Neural progenitor cell (in vitro differentiated cells): ENCODE data around the gene POR.
A peak's percentile ranks its signal among the peaks of the same experiment; 100 is the strongest.

Experiments used
- EZH2 ChIP-seq: fragments of 200-600 bp; sonication (generic); IDR thresholded peaks from 2 replicates; pipeline ENCODE4 v1.6.1; 2017; ENCODE audit warnings: antibody characterized with exemption, mild to moderate bottlenecking, moderate library complexity
- EZH2phosphoT487 ChIP-seq: fragments of 200-600 bp; sonication (generic); IDR thresholded peaks from 2 replicates; pipeline ENCODE4 v1.6.1; 2017; ENCODE audit warnings: antibody characterized with exemption
- TF ChIP-seq, protein P1 (sequence below): fragments of 200-600 bp; sonication (generic); IDR thresholded peaks from 2 replicates; pipeline ENCODE4 v1.5.1; 2017; ENCODE audit warnings: antibody characterized with exemption, mild to moderate bottlenecking

DNA sequence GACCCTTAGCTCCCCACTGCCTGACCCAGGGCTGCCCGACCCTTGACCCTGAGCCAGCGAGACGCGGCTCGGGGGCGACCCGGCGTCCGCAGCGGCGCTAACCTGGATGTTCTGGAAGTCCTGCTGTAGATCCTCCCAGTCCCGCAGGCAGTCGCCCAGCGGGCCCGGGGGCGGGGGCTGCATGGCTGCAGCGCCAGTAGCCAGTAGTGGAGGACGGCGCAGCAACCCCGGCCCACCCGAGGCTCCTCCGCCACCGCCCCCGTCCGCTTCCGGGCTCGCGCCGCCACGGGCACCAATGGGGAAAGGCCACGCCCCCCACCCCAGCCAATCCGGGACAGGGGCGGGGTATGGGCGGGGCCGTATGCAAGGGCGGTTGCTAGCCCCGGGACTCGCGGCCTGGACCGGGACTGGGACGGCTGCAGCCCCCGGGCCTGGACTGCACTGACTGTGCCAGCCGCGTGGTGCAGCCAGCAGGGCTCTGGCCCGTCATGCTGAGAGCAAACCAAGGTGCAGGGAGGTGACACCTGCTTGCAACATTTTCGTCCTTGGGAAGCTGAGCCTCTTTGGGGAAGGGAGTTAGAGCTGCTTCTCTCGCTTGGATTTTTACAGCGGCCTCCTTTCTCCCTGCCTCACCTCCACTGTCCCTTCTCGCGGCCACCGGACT lies 79.6 kb downstream of the POR start, which contains the start of gene TMEM120A:
- TF ChIP-seq, protein P1, sequence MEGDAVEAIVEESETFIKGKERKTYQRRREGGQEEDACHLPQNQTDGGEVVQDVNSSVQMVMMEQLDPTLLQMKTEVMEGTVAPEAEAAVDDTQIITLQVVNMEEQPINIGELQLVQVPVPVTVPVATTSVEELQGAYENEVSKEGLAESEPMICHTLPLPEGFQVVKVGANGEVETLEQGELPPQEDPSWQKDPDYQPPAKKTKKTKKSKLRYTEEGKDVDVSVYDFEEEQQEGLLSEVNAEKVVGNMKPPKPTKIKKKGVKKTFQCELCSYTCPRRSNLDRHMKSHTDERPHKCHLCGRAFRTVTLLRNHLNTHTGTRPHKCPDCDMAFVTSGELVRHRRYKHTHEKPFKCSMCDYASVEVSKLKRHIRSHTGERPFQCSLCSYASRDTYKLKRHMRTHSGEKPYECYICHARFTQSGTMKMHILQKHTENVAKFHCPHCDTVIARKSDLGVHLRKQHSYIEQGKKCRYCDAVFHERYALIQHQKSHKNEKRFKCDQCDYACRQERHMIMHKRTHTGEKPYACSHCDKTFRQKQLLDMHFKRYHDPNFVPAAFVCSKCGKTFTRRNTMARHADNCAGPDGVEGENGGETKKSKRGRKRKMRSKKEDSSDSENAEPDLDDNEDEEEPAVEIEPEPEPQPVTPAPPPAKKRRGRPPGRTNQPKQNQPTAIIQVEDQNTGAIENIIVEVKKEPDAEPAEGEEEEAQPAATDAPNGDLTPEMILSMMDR: peak; percentile 14
- TF ChIP-seq EZH2phosphoT487 (no peak), EZH2 (no peak)
